HepG2 (cell line): Measurements from ENCODE around the gene TUBA4B. TPM values are rescaled to one million over a fixed set of nuclear protein-coding genes. Genes with fewer than 3 reads are reported as not detected.
A peak's percentile ranks its signal among the peaks of the same experiment; 100 is the strongest.

Experiments used
- ATF4 ChIP-seq, 2 experiments: fragments of 450-650 bp in 1 of 2; sonication (generic) in 1 of 2; formaldehyde crosslinking; IDR thresholded peaks; 2 replicates each; pipeline versions ENCODE4 v1.5.0 to v1.8.0; 2020 to 2022; ENCODE audit warnings: mild to moderate bottlenecking in 1 of 2, missing genetic modification reagents in 1 of 2
- CEBPZ ChIP-seq: IDR thresholded peaks from 2 replicates; pipeline ENCODE4 v1.6.1; 2012; ENCODE audit warnings: low read length, improper control_type of control experiment
- DBP ChIP-seq: sonication (generic); formaldehyde crosslinking; IDR thresholded peaks from 2 replicates; pipeline ENCODE4 v1.4.0; 2020; ENCODE audit warnings: missing genetic modification reagents; ENCODE audit errors: not compliant biosample characterization
- DNMT1 ChIP-seq: sonication (generic); formaldehyde crosslinking; IDR thresholded peaks from 2 replicates; pipeline ENCODE4 v1.5.1; 2020; ENCODE audit warnings: mild to moderate bottlenecking, missing genetic modification reagents
- FOSL1 ChIP-seq: sonication (generic); formaldehyde crosslinking; IDR thresholded peaks from 2 replicates; pipeline ENCODE4 v1.9.0; 2021; ENCODE audit warnings: missing genetic modification reagents, borderline replicate concordance
- FOXM1 ChIP-seq: sonication (generic); formaldehyde crosslinking; IDR thresholded peaks from 2 replicates; pipeline ENCODE4 v1.5.0; 2020; ENCODE audit warnings: missing genetic modification reagents
- JARID2 ChIP-seq: sonication (generic); formaldehyde crosslinking; IDR thresholded peaks from 2 replicates; pipeline ENCODE4 v1.8.1; 2023; ENCODE audit warnings: missing genetic modification reagents, inconsistent platforms; ENCODE audit not compliant: insufficient replicate concordance
- MXI1 ChIP-seq: IDR thresholded peaks from 3 replicates; pipeline ENCODE4 v1.6.1; 2012; ENCODE audit warnings: low read depth, low read length, inconsistent platforms, borderline replicate concordance
- PAWR ChIP-seq: sonication (generic); formaldehyde crosslinking; IDR thresholded peaks from 2 replicates; pipeline ENCODE4 v1.4.0; 2020; ENCODE audit warnings: missing genetic modification reagents, mild to moderate bottlenecking, borderline replicate concordance
- TEAD2 ChIP-seq: sonication (generic); formaldehyde crosslinking; IDR thresholded peaks from 2 replicates; pipeline ENCODE4 v1.9.0; 2021; ENCODE audit warnings: missing genetic modification reagents
- THAP7 ChIP-seq: sonication (generic); formaldehyde crosslinking; IDR thresholded peaks from 2 replicates; pipeline ENCODE4 v1.8.1; 2023; ENCODE audit warnings: mild to moderate bottlenecking, missing genetic modification reagents
- ZBTB10 ChIP-seq: sonication (generic); formaldehyde crosslinking; IDR thresholded peaks from 2 replicates; pipeline ENCODE4 v1.4.0; 2020; ENCODE audit warnings: missing genetic modification reagents, borderline replicate concordance
- ZBTB3 ChIP-seq: sonication (generic); formaldehyde crosslinking; IDR thresholded peaks from 2 replicates; pipeline ENCODE4 v1.4.0; 2020; ENCODE audit warnings: low read depth, mild to moderate bottlenecking, moderate library complexity, missing genetic modification reagents, borderline replicate concordance
- ZFP36L2 ChIP-seq: sonication (generic); formaldehyde crosslinking; IDR thresholded peaks from 2 replicates; pipeline ENCODE4 v1.4.0; 2020; ENCODE audit warnings: missing genetic modification reagents
- ZNF232 ChIP-seq: sonication (generic); formaldehyde crosslinking; IDR thresholded peaks from 2 replicates; pipeline ENCODE4 v1.4.0; 2020; ENCODE audit warnings: missing genetic modification reagents, borderline replicate concordance
- ZNF251 ChIP-seq: sonication (generic); formaldehyde crosslinking; IDR thresholded peaks from 2 replicates; pipeline ENCODE4 v1.9.0; 2021; ENCODE audit warnings: mild to moderate bottlenecking, missing genetic modification reagents
- ZNF614 ChIP-seq: IDR thresholded peaks from 2 replicates; pipeline ENCODE4 v1.6.1; 2018; ENCODE audit warnings: missing biosample characterization, missing genetic modification reagents, inconsistent platforms, borderline replicate concordance
- ZNF782 ChIP-seq: sonication (generic); formaldehyde crosslinking; IDR thresholded peaks from 2 replicates; pipeline ENCODE4 v1.4.0; 2020; ENCODE audit warnings: missing genetic modification reagents, mild to moderate bottlenecking, borderline replicate concordance
- ZNF839 ChIP-seq: sonication (generic); formaldehyde crosslinking; IDR thresholded peaks from 2 replicates; pipeline ENCODE4 v1.4.0; 2020; ENCODE audit warnings: missing genetic modification reagents, mild to moderate bottlenecking, borderline replicate concordance
- polyA plus RNA-seq, 8 experiments: library from polyadenylated mRNA; depleted of rRNA in 3 of 8; stranded (reverse) in 7 of 8; unstranded in 1 of 8; fragments of >200 nt; fragmentation: Illumina TruSeq in 4 of 8; extraction: Trizol in 4 of 8; gene quantifications; 2 replicates each; pipeline versions ENCODE4 v1.2.1 to v1.2.3, GENCODE V29; 2011 to 2016; ENCODE audit warnings: low read depth in 4 of 8, missing spikeins in 1 of 8, mixed read lengths in 1 of 8; ENCODE audit not compliant: insufficient read depth in 1 of 8
- total RNA-seq, 5 experiments: library from RNA; depleted of rRNA; stranded (reverse); fragments of >200 nt; fragmentation: Illumina TruSeq; extraction: Trizol; gene quantifications; 2 replicates each; pipeline ENCODE4 v1.2.3, GENCODE V29; 2016; ENCODE audit warnings: low read depth in 1 of 5

The TUBA4B gene
- total and polyA plus RNA-seq, 2 of the 13 experiments (the other 11 are each of a cell fraction or from before 2014, with no cell fraction given) = 0.18 to 0.22 TPM

- TF ChIP-seq ATF4 (CRISPR knock-in tag; IDR thresholded peaks at IDR 0.05) = peak in 1 of 2 experiments; percentile 70; a peak in 2 of 4 replicates
- TF ChIP-seq JARID2 = peak; percentile 71
- TF ChIP-seq FOXM1 (CRISPR knock-in tag) = no peak
- no peak for TF ChIP-seq FOSL1 (CRISPR knock-in tag)
- TF ChIP-seq THAP7 = no peak
- no peak; the same call in 1 of the 2 replicates for TF ChIP-seq ZNF782
- TF ChIP-seq ZBTB10 (CRISPR knock-in tag) = 0 out of 2 replicates have a peak, but pooled peaks have one; percentile 57
- no peak for TF ChIP-seq ZFP36L2 (CRISPR knock-in tag)
- TF ChIP-seq ZNF251 (CRISPR knock-in tag) = no peak
- no peak; the same call in 1 of the 2 replicates for TF ChIP-seq ZNF232 (CRISPR knock-in tag)
- TF ChIP-seq PAWR (CRISPR knock-in tag) = no peak
- no peak for TF ChIP-seq DBP (CRISPR knock-in tag)
- TF ChIP-seq ZNF614 = no peak; the same call in 1 of the 2 replicates
- TF ChIP-seq TEAD2 (CRISPR knock-in tag) = no peak
- TF ChIP-seq DNMT1 (CRISPR knock-in tag) = no peak
- no peak for TF ChIP-seq CEBPZ
- no peak for TF ChIP-seq ZNF839 (CRISPR knock-in tag)
- 0 out of 2 replicates have a peak, but pooled peaks have one; percentile 44 for TF ChIP-seq ZBTB3 (CRISPR knock-in tag)
- peak; percentile 52; the same call in 1 of the 3 replicates for TF ChIP-seq MXI1
Measured at GRCh38 chr2:219207884-219208740, 44.9 kb upstream of the TUBA4B start (continued).
